Measurements from ENCODE around the gene NOL12.

GRCh38 chr22:37686002-37686982 is at the start of gene NOL12:
- TF ChIP-seq, protein P1, sequence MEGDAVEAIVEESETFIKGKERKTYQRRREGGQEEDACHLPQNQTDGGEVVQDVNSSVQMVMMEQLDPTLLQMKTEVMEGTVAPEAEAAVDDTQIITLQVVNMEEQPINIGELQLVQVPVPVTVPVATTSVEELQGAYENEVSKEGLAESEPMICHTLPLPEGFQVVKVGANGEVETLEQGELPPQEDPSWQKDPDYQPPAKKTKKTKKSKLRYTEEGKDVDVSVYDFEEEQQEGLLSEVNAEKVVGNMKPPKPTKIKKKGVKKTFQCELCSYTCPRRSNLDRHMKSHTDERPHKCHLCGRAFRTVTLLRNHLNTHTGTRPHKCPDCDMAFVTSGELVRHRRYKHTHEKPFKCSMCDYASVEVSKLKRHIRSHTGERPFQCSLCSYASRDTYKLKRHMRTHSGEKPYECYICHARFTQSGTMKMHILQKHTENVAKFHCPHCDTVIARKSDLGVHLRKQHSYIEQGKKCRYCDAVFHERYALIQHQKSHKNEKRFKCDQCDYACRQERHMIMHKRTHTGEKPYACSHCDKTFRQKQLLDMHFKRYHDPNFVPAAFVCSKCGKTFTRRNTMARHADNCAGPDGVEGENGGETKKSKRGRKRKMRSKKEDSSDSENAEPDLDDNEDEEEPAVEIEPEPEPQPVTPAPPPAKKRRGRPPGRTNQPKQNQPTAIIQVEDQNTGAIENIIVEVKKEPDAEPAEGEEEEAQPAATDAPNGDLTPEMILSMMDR (IDR thresholded peaks at IDR 0.05; ENCODE audit: low read depth, low read length, poor library complexity, severe bottlenecking) = no peak
- no peak for TF ChIP-seq EZH2phosphoT487 (IDR thresholded peaks at IDR 0.05; ENCODE audit: borderline replicate concordance, low read length)
